Sigmoid colon (tissue), 7 donors: ENCODE data around the gene ARL2. TPM values are rescaled to one million over a fixed set of nuclear protein-coding genes. Genes with fewer than 3 reads are reported as not detected.

ENCODE experiments used
- DNase-seq: peaks from one replicate; pipeline ENCODE4 v3.0.0-alpha.2; 2019
- H3K27ac ChIP-seq, 4 donors: fragments of 200-600 bp; sonication (generic); one replicate each; pipeline ENCODE4 v1.5.1; 2016 to 2019; ENCODE audit warnings: mild to moderate bottlenecking in 1 of 4
- H3K27me3 ChIP-seq, 3 donors: fragments of 200-600 bp; sonication (generic); one replicate each; pipeline ENCODE4 v1.5.1; 2019; ENCODE audit warnings: mild to moderate bottlenecking in 1 of 3
- H3K36me3 ChIP-seq, 4 donors: fragments of 200-600 bp; sonication (generic); one replicate each; pipeline ENCODE4 v1.5.1; 2016 to 2019
- H3K4me1 ChIP-seq, 4 donors: fragments of 200-600 bp; sonication (generic); one replicate each; pipeline ENCODE4 v1.5.1; 2017 to 2019
- H3K4me3 ChIP-seq, 4 donors: fragments of 200-600 bp; sonication (generic); one replicate each; pipeline ENCODE4 v1.5.1; 2017 to 2019; ENCODE audit warnings: mild to moderate bottlenecking in 2 of 4, moderate library complexity in 1 of 4
- H3K9me3 ChIP-seq, 4 donors: fragments of 200-600 bp in 3 of 4; sonication (generic) in 3 of 4; one replicate each; pipeline versions ENCODE4 v1.5.1 to v1.6.1; 2013 to 2019
- CTCF ChIP-seq, 4 experiments: fragments of 450-650 bp in 3 of 4; fragments of 200-600 bp in 1 of 4; IDR thresholded peaks; one replicate each; pipeline ENCODE4 v1.5.1; 2016 to 2019; ENCODE audit warnings: antibody characterized with exemption in 4 of 4, mild to moderate bottlenecking in 3 of 4, moderate library complexity in 2 of 4
- EP300 ChIP-seq, 4 donors: sonication (generic); formaldehyde crosslinking; IDR thresholded peaks; one replicate each; pipeline ENCODE4 v1.6.1; 2017; ENCODE audit warnings: antibody characterized with exemption in 4 of 4
- POLR2A ChIP-seq, 2 donors: fragments of 450-650 bp; IDR thresholded peaks; one replicate each; pipeline ENCODE4 v1.6.1; 2016; ENCODE audit warnings: antibody characterized with exemption in 2 of 2, mild to moderate bottlenecking in 2 of 2, moderate library complexity in 2 of 2
- POLR2AphosphoS5 ChIP-seq, 4 donors: sonication (generic); formaldehyde crosslinking; IDR thresholded peaks; one replicate each; pipeline ENCODE4 v1.6.1; 2017; ENCODE audit warnings: antibody characterized with exemption in 4 of 4
- WGBS, 2 donors: extraction: QIAGEN DNeasy Blood & Tissue Kit; methylation state at CpG; one replicate each; pipeline ENCODE4 v1.1.7; 2013; 5-methylcytosine and 5-hydroxymethylcytosine counted together
- intact Hi-C: fragments of 100-400 bp; cut with DNase I; formaldehyde crosslinking; loops from one replicate; pipeline ENCODE4 v1.15.1; 2023
- polyA plus RNA-seq, 3 donors: library from polyadenylated mRNA; stranded (reverse); fragments of 200-250 nt; gene quantifications; one replicate each; pipeline ENCODE4 v1.2.3, GENCODE V29; 2013
- total RNA-seq, 4 donors: library from RNA; depleted of rRNA; stranded (reverse); fragments of >200 nt; gene quantifications; one replicate each; pipeline ENCODE4 v1.1.0, GENCODE V29; 2016
- donor health status: healthy with polysubstance abuse.
- donor health status: Bipolar disorder and iron deficiency.
- donor health status: healthy.

The ARL2 gene
- total and polyA plus RNA-seq, 7 donors: 92.9 to 157 (median 124) TPM

DNA sequence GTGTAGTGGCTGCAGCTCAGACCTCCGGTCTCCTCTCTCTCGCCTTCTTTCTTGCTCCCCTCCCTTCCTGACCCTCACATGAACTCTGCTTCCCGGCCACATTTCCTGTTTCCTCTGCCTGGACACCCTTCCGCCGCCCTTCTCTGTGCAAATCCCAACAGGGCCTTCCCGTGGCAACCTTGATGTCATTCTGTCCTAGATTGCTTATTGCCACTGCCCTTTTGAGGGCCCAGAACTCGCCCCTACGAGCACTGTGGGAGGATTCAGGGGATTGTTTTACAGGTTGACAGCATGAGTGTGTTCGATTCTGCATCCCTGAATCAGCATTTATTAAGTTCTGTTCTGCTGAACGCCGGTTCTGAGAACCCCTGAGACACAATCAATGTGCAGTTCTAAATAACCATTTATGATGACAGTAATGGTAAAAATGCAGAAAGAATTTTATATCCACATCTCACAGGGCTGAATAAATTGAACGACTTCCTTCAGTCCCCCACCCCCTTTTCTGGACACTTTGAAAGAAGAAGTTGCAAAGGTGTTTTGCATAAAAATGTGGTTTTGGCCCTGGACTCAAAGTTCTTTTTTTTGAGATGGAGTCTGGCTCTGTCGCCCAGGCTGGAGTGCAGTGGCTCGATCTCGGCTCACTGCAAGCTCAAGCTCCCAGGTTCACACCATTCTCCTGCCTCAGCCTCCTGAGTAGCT is 23.6 kb upstream of the ARL2 start:
- peaks cover 0 to 14% (median 5%) of the 10 kb centered on the region in 4 donors for H3K4me1 ChIP-seq
- H3K36me3 ChIP-seq: no peaks in the 10 kb centered on the region
- intact Hi-C loops: no loop called here
- H3K4me3 ChIP-seq: peak overlapping the region in 3 of 4 donors; percentile 2 to 32 (median 26)
- peak overlapping the region; percentile 27 to 47 (median 32) for H3K27ac ChIP-seq
- TF ChIP-seq POLR2AphosphoS5 (IDR thresholded peaks at IDR 0.05): no peak
- TF ChIP-seq CTCF (IDR thresholded peaks at IDR 0.05): no peak
- no peak for TF ChIP-seq EP300 (IDR thresholded peaks at IDR 0.05)
- TF ChIP-seq POLR2A (IDR thresholded peaks at IDR 0.05): no peak
- no peaks in the 10 kb centered on the region for H3K27me3 ChIP-seq
- WGBS, 2 donors: 41 to 73% methylated on average over 15 of the region's 15 CpGs
- DNase-seq: peak; percentile 74
- H3K9me3 ChIP-seq: no peaks in the 10 kb centered on the region

- peaks cover 0 to 30% (median 20%) of the 10 kb centered on the region in 4 donors for H3K4me1 ChIP-seq
- intact Hi-C loops: no loop called here
- no peaks in the 10 kb centered on the region for H3K36me3 ChIP-seq
- H3K4me3 ChIP-seq: no peak overlapping the region
- no peaks in the 10 kb centered on the region for H3K9me3 ChIP-seq
- H3K27ac ChIP-seq: no peak overlapping the region
- TF ChIP-seq CTCF (IDR thresholded peaks at IDR 0.05): no peak
- TF ChIP-seq POLR2AphosphoS5 (IDR thresholded peaks at IDR 0.05): no peak
- no peak for TF ChIP-seq POLR2A (IDR thresholded peaks at IDR 0.05)
- TF ChIP-seq EP300 (IDR thresholded peaks at IDR 0.05): no peak
- WGBS, 2 donors: 94 to 95% methylated on average over 7 of the region's 7 CpGs
- no peaks in the 10 kb centered on the region for H3K27me3 ChIP-seq
- DNase-seq: no peak
Observed at GRCh38 chr11:64994318-64994717, 19.6 kb upstream of the ARL2 start.

GRCh38 chr11:64996327-64996709 is 17.6 kb upstream of the ARL2 start:
- Histone ChIP-seq H3K27me3 (no peaks in the 10 kb centered on the region), H3K36me3 (no peaks in the 10 kb centered on the region), H3K9me3 (no peaks in the 10 kb centered on the region), H3K4me1 (peaks cover 0 to 26% (median 17%) of the 10 kb centered on the region in 4 donors), H3K27ac (peak overlapping the region; percentile 53 to 81 (median 76)), H3K4me3 (peak overlapping the region; percentile 31 to 55 (median 50))
- intact Hi-C loops: loop anchor here (2.0 to 5.0 kb wide), 3 partner anchors 44 to 150 kb away; partner anchors contain the start of gene PPP2R5B
- WGBS, 2 donors: 9 to 36% methylated on average over 11 of the region's 11 CpGs
- TF ChIP-seq CTCF (IDR thresholded peaks at IDR 0.05) (no peak), POLR2A (IDR thresholded peaks at IDR 0.05) (no peak), POLR2AphosphoS5 (IDR thresholded peaks at IDR 0.05) (no peak), EP300 (IDR thresholded peaks at IDR 0.05) (no peak)
- DNase-seq: no peak

GRCh38 chr11:64996710-64997380 is 17.1 kb upstream of the ARL2 start, which contains the start of gene BATF2:
BATF2 (minus strand) TSS chr11:64996971; CDS start chr11:64996914, 57 bp downstream.
- Histone ChIP-seq H3K4me3 (peak within 1 kb of the TSS; percentile 31 to 55 (median 50)), H3K27me3 (no peaks in the 10 kb centered on the region), H3K36me3 (no peaks in the 10 kb centered on the region), H3K4me1 (peaks cover 0 to 26% (median 17%) of the 10 kb centered on the region in 4 donors), H3K9me3 (no peaks in the 10 kb centered on the region), H3K27ac (peak within 1 kb of the TSS; percentile 53 to 81 (median 76))
- no peak for TF ChIP-seq EP300 (IDR thresholded peaks at IDR 0.05)
- peak in 1 of 2 donors; percentile 74 for TF ChIP-seq POLR2A (IDR thresholded peaks at IDR 0.05)
- TF ChIP-seq CTCF (IDR thresholded peaks at IDR 0.05): peak; percentile 49 to 67 (median 58)
- peak; percentile 54 to 78 (median 64) for TF ChIP-seq POLR2AphosphoS5 (IDR thresholded peaks at IDR 0.05)
- DNase-seq: peak; percentile 92
- intact Hi-C loops: loop anchor here (2.0 to 5.0 kb wide), 3 partner anchors 45 to 150 kb away; partner anchors contain the start of gene PPP2R5B
- 10 to 18% methylated on average over 9 of the region's 9 CpGs for WGBS, 2 donors
